ENCODE data around the gene FZD8.

The FZD8 gene

DNA sequence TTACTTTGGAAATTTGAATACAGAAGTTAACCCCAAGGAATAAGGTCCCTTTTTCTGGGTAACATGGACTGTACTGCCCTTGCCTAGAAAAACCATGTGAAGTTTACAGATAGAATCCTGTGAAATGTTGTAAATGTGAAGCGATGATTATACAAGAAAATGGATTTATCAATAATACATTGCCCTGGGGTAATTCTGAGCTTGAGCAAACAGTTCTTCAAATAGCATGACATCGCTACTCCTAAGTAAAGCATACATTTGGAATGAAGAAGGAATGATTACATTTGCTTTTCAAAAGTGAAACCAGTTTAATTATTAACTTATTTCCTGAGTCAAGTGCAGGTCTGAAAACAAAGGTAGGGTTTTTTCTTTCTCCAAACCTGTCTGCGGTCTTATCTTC is 43.3 kb upstream of the FZD8 start:
- TF ChIP-seq TOX (CRISPR knock-in tag; IDR thresholded peaks at IDR 0.05; ENCODE audit: borderline replicate concordance), result no peak
- no peak for TF ChIP-seq ZFP30 (CRISPR knock-in tag; IDR thresholded peaks at IDR 0.05)
- no peak for TF ChIP-seq ISL1 (CRISPR knock-in tag; IDR thresholded peaks at IDR 0.05)
- no peak for ATAC-seq

DNA sequence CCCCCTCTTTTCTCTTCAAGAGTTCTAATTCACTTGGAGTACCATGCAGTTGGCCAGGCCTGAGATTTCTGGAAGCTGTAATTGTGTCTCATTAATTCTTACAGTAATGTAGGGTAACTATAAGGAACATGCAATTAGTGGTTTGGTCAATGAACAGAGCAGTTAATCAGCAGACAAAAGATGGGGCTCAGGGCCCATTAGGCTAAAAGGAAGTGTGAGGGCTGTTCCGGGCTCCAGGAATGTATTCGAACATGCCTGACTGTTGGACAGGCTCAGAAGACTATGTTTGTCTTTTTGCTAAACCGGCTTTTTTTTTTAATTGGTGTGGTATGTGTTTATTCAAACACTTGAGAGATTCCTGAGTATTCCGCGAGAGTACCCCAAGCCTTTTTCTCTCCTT is 42.5 kb upstream of the FZD8 start:
- TF ChIP-seq, protein P1, sequence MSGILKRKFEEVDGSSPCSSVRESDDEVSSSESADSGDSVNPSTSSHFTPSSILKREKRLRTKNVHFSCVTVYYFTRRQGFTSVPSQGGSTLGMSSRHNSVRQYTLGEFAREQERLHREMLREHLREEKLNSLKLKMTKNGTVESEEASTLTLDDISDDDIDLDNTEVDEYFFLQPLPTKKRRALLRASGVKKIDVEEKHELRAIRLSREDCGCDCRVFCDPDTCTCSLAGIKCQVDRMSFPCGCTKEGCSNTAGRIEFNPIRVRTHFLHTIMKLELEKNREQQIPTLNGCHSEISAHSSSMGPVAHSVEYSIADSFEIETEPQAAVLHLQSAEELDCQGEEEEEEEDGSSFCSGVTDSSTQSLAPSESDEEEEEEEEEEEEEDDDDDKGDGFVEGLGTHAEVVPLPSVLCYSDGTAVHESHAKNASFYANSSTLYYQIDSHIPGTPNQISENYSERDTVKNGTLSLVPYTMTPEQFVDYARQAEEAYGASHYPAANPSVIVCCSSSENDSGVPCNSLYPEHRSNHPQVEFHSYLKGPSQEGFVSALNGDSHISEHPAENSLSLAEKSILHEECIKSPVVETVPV (CRISPR knock-in tag; IDR thresholded peaks at IDR 0.05), result no peak
- TF ChIP-seq ZNF70 (CRISPR knock-in tag; IDR thresholded peaks at IDR 0.05) (no peak), ZFP30 (CRISPR knock-in tag; IDR thresholded peaks at IDR 0.05) (no peak), CSDC2 (CRISPR knock-in tag; IDR thresholded peaks at IDR 0.05) (no peak), GLIS3 (CRISPR knock-in tag; IDR thresholded peaks at IDR 0.05) (no peak), SNAI2 (CRISPR knock-in tag; IDR thresholded peaks at IDR 0.05) (no peak), ZNF8 (CRISPR knock-in tag; IDR thresholded peaks at IDR 0.05) (no peak), OSR1 (CRISPR knock-in tag; IDR thresholded peaks at IDR 0.05) (no peak), ZNF565 (CRISPR knock-in tag; conservative IDR thresholded peaks at IDR 0.05; ENCODE audit: low read depth) (no peak), ARNTL (CRISPR knock-in tag; IDR thresholded peaks at IDR 0.05; ENCODE audit: borderline replicate concordance, low read depth) (no peak), PPARA (CRISPR knock-in tag; IDR thresholded peaks at IDR 0.05; ENCODE audit: borderline replicate concordance) (no peak), ISL1 (CRISPR knock-in tag; IDR thresholded peaks at IDR 0.05) (no peak), TCF4 (CRISPR knock-in tag; IDR thresholded peaks at IDR 0.05; ENCODE audit: borderline replicate concordance) (no peak), ZFP3 (CRISPR knock-in tag; IDR thresholded peaks at IDR 0.05) (no peak), ESRRG (CRISPR knock-in tag; IDR thresholded peaks at IDR 0.05) (no peak), ZC3H10 (CRISPR knock-in tag; IDR thresholded peaks at IDR 0.05) (no peak), TOX (CRISPR knock-in tag; IDR thresholded peaks at IDR 0.05; ENCODE audit: borderline replicate concordance) (no peak)
- no peak for ATAC-seq

DNA sequence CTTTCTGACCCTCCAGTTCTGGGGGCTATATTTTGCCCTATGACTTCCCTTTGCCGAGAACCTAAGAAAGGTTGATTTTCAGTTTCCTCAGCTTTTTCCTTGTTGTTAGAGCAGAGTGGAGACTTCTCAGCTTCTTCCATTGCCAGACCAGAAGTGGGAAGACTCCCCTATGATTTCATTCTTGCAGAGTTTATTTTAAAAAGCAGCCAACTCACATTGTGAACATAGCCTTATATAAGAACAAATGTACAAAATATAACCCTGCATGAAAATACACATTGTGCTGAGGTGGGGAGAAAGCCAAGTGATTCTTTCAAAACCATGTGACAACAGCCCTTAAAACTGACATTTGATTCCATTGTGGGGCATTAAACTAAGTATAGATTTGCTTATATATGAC is 33.8 kb upstream of the FZD8 start:
- ATAC-seq, result no peak
- TF ChIP-seq ESRRG (CRISPR knock-in tag; IDR thresholded peaks at IDR 0.05) (no peak), ZNF70 (CRISPR knock-in tag; IDR thresholded peaks at IDR 0.05) (no peak), TOX (CRISPR knock-in tag; IDR thresholded peaks at IDR 0.05; ENCODE audit: borderline replicate concordance) (no peak), ZFP3 (CRISPR knock-in tag; IDR thresholded peaks at IDR 0.05) (no peak), GLIS3 (CRISPR knock-in tag; IDR thresholded peaks at IDR 0.05) (no peak)
- TF ChIP-seq, protein P2, sequence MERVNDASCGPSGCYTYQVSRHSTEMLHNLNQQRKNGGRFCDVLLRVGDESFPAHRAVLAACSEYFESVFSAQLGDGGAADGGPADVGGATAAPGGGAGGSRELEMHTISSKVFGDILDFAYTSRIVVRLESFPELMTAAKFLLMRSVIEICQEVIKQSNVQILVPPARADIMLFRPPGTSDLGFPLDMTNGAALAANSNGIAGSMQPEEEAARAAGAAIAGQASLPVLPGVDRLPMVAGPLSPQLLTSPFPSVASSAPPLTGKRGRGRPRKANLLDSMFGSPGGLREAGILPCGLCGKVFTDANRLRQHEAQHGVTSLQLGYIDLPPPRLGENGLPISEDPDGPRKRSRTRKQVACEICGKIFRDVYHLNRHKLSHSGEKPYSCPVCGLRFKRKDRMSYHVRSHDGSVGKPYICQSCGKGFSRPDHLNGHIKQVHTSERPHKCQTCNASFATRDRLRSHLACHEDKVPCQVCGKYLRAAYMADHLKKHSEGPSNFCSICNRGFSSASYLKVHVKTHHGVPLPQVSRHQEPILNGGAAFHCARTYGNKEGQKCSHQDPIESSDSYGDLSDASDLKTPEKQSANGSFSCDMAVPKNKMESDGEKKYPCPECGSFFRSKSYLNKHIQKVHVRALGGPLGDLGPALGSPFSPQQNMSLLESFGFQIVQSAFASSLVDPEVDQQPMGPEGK (CRISPR knock-in tag; IDR thresholded peaks at IDR 0.05; ENCODE audit: borderline replicate concordance), result no peak

DNA sequence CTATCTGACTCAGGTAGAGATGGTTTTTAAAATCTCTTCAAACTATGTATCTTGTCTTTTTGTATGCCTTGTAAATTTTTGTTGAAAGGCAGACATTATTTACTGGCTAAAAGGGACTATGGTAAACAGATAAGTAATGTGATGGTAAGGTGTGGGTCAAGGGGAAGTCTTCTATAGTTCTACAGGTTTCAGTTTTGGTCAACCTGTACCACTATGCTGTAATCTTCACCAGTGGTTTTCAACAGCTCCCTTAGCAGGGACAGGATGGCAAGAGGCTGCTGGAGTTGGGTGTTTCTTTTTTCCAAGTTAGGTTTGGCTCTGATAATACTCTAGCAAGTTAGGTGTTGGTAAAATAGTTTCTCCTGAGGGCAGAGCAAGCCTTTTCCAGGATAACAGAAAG is 32.7 kb upstream of the FZD8 start:
- no peak for ATAC-seq
- no peak for TF ChIP-seq ZC3H10 (CRISPR knock-in tag; IDR thresholded peaks at IDR 0.05)
- TF ChIP-seq ISL1 (CRISPR knock-in tag; IDR thresholded peaks at IDR 0.05), result no peak
- no peak for TF ChIP-seq GLIS3 (CRISPR knock-in tag; IDR thresholded peaks at IDR 0.05)
- no peak for TF ChIP-seq RARB (CRISPR knock-in tag; IDR thresholded peaks at IDR 0.05)
- TF ChIP-seq, protein P3, sequence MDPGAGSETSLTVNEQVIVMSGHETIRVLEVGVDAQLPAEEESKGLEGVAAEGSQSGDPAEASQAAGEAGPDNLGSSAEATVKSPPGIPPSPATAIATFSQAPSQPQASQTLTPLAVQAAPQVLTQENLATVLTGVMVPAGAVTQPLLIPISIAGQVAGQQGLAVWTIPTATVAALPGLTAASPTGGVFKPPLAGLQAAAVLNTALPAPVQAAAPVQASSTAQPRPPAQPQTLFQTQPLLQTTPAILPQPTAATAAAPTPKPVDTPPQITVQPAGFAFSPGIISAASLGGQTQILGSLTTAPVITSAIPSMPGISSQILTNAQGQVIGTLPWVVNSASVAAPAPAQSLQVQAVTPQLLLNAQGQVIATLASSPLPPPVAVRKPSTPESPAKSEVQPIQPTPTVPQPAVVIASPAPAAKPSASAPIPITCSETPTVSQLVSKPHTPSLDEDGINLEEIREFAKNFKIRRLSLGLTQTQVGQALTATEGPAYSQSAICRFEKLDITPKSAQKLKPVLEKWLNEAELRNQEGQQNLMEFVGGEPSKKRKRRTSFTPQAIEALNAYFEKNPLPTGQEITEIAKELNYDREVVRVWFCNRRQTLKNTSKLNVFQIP (CRISPR knock-in tag; IDR thresholded peaks at IDR 0.05; ENCODE audit: borderline replicate concordance, low read depth), result no peak
- TF ChIP-seq, protein P4, sequence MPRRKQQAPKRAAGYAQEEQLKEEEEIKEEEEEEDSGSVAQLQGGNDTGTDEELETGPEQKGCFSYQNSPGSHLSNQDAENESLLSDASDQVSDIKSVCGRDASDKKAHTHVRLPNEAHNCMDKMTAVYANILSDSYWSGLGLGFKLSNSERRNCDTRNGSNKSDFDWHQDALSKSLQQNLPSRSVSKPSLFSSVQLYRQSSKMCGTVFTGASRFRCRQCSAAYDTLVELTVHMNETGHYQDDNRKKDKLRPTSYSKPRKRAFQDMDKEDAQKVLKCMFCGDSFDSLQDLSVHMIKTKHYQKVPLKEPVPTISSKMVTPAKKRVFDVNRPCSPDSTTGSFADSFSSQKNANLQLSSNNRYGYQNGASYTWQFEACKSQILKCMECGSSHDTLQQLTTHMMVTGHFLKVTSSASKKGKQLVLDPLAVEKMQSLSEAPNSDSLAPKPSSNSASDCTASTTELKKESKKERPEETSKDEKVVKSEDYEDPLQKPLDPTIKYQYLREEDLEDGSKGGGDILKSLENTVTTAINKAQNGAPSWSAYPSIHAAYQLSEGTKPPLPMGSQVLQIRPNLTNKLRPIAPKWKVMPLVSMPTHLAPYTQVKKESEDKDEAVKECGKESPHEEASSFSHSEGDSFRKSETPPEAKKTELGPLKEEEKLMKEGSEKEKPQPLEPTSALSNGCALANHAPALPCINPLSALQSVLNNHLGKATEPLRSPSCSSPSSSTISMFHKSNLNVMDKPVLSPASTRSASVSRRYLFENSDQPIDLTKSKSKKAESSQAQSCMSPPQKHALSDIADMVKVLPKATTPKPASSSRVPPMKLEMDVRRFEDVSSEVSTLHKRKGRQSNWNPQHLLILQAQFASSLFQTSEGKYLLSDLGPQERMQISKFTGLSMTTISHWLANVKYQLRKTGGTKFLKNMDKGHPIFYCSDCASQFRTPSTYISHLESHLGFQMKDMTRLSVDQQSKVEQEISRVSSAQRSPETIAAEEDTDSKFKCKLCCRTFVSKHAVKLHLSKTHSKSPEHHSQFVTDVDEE (CRISPR knock-in tag; IDR thresholded peaks at IDR 0.05), result no peak
- no peak for TF ChIP-seq ARNTL (CRISPR knock-in tag; IDR thresholded peaks at IDR 0.05; ENCODE audit: borderline replicate concordance, low read depth)
- no peak for TF ChIP-seq CREB5 (CRISPR knock-in tag; IDR thresholded peaks at IDR 0.05; ENCODE audit: low read depth)
- no peak for TF ChIP-seq TCF4 (CRISPR knock-in tag; IDR thresholded peaks at IDR 0.05; ENCODE audit: borderline replicate concordance)
- no peak for TF ChIP-seq ZFP30 (CRISPR knock-in tag; IDR thresholded peaks at IDR 0.05)

Data from SK-N-SH treated with all-trans-retinoic acid at 6 μM for 48 hours (cell line).